ENCODE measurements around the gene PARVB.
"Not testable (repeated sequence)": the region's sequence is repeated elsewhere in the genome, so short reads cannot be mapped to it uniquely, and the experiment has no call there.

The PARVB gene

GRCh38 chr22:44108806-44109385 is 84.8 kb downstream of the PARVB start:
- no peak for DNase-seq (ENCODE audit: low read depth in 2 of 2)

- no peak for DNase-seq (ENCODE audit: low read depth in 2 of 2)
These were observed 85.3 kb downstream of the PARVB start for GRCh38 chr22:44109416-44109815.

- not testable (repeated sequence) for DNase-seq (ENCODE audit: low read depth in 2 of 2)
These were observed 86.6 kb downstream of the PARVB start for GRCh38 chr22:44110656-44111055.

- DNase-seq (ENCODE audit: low read depth in 2 of 2): no peak
These were observed 87.6 kb downstream of the PARVB start for GRCh38 chr22:44111562-44112155.

- DNase-seq (ENCODE audit: low read depth in 2 of 2): no peak
These were observed 88.1 kb downstream of the PARVB start for GRCh38 chr22:44112191-44112590.

- no peak for DNase-seq (ENCODE audit: low read depth in 2 of 2)
These were observed 92.2 kb downstream of the PARVB start for GRCh38 chr22:44116331-44116730.

GRCh38 chr22:44116755-44117684 is 92.9 kb downstream of the PARVB start:
- DNase-seq (ENCODE audit: low read depth in 2 of 2): no peak

GRCh38 chr22:44117746-44118145 is 93.6 kb downstream of the PARVB start:
- DNase-seq (ENCODE audit: low read depth in 2 of 2): no peak

- no peak for DNase-seq (ENCODE audit: low read depth in 2 of 2)
These were observed 94.7 kb downstream of the PARVB start for GRCh38 chr22:44118645-44119315.

GRCh38 chr22:44119669-44120313 is 95.7 kb downstream of the PARVB start:
- no peak for DNase-seq (ENCODE audit: low read depth in 2 of 2)

- DNase-seq (ENCODE audit: low read depth in 2 of 2): no peak
These were observed 96.2 kb downstream of the PARVB start for GRCh38 chr22:44120314-44120704.

- DNase-seq (ENCODE audit: low read depth in 2 of 2): no peak
These were observed 101.3 kb downstream of the PARVB start for GRCh38 chr22:44125421-44125820.

- DNase-seq (ENCODE audit: low read depth in 2 of 2): no peak
These were observed 102.7 kb downstream of the PARVB start for GRCh38 chr22:44126807-44127206.

GRCh38 chr22:44127356-44127755 is 103.3 kb downstream of the PARVB start:
- DNase-seq (ENCODE audit: low read depth in 2 of 2): no peak

- DNase-seq (ENCODE audit: low read depth in 2 of 2): no peak
These were observed 105.0 kb downstream of the PARVB start for GRCh38 chr22:44128958-44129618.

GRCh38 chr22:44129619-44129976 is 105.5 kb downstream of the PARVB start:
- no peak for DNase-seq (ENCODE audit: low read depth in 2 of 2)

GRCh38 chr22:44130076-44130711 is 106.1 kb downstream of the PARVB start:
- DNase-seq (ENCODE audit: low read depth in 2 of 2): no peak

GRCh38 chr22:44131412-44131811 is 107.3 kb downstream of the PARVB start:
- no peak for DNase-seq (ENCODE audit: low read depth in 2 of 2)

GRCh38 chr22:44131989-44132685 is 108.0 kb downstream of the PARVB start:
- no peak for DNase-seq (ENCODE audit: low read depth in 2 of 2)

GRCh38 chr22:44132724-44133123 is 108.6 kb downstream of the PARVB start:
- DNase-seq (ENCODE audit: low read depth in 2 of 2): no peak

Data from activated CD4-positive, alpha-beta T cell treated with anti-CD3 and anti-CD28 coated beads for 24 hours (primary cell).